Measurements from ENCODE around the gene CDV3.

The CDV3 gene

GRCh38 chr3:133606342-133606741 lies 32.9 kb downstream of the CDV3 start:
- Mint-ChIP-seq H3K36me3 (ENCODE audit: low read depth) (peaks cover 77% of the 10 kb centered on the region), H3K9me3 (no peaks in the 10 kb centered on the region), H3K27ac (no peak overlapping the region), H3K4me1 (no peaks in the 10 kb centered on the region), H3K4me3 (no peak overlapping the region), H3K27me3 (ENCODE audit: low read depth, poor library complexity) (no peaks in the 10 kb centered on the region)
- no peak for DNase-seq
- TF ChIP-seq CTCF (IDR thresholded peaks at IDR 0.05), result no peak

- no peak overlapping the region for H3K4me3 Mint-ChIP-seq
- no peak overlapping the region for H3K27ac Mint-ChIP-seq
- no peaks in the 10 kb centered on the region for H3K4me1 Mint-ChIP-seq
- no peak for DNase-seq
- no peak for TF ChIP-seq CTCF (IDR thresholded peaks at IDR 0.05)
- H3K36me3 Mint-ChIP-seq (ENCODE audit: low read depth), result peaks cover 76% of the 10 kb centered on the region
- no peaks in the 10 kb centered on the region for H3K9me3 Mint-ChIP-seq
- H3K27me3 Mint-ChIP-seq (ENCODE audit: low read depth, poor library complexity), result no peaks in the 10 kb centered on the region
These were observed 33.4 kb downstream of the CDV3 start for GRCh38 chr3:133606902-133607301.

GRCh38 chr3:133607816-133608215 lies 34.3 kb downstream of the CDV3 start:
- Mint-ChIP-seq H3K36me3 (ENCODE audit: low read depth) (peaks cover 75% of the 10 kb centered on the region), H3K4me3 (no peak overlapping the region), H3K9me3 (no peaks in the 10 kb centered on the region), H3K27ac (no peak overlapping the region), H3K4me1 (no peaks in the 10 kb centered on the region), H3K27me3 (ENCODE audit: low read depth, poor library complexity) (no peaks in the 10 kb centered on the region)
- no peak for TF ChIP-seq CTCF (IDR thresholded peaks at IDR 0.05)
- no peak for DNase-seq

GRCh38 chr3:133608388-133608787 lies 34.9 kb downstream of the CDV3 start:
- Mint-ChIP-seq H3K27me3 (ENCODE audit: low read depth, poor library complexity) (no peaks in the 10 kb centered on the region), H3K4me3 (no peak overlapping the region), H3K9me3 (no peaks in the 10 kb centered on the region), H3K4me1 (no peaks in the 10 kb centered on the region), H3K36me3 (ENCODE audit: low read depth) (peaks cover 74% of the 10 kb centered on the region), H3K27ac (no peak overlapping the region)
- no peak for DNase-seq
- no peak for TF ChIP-seq CTCF (IDR thresholded peaks at IDR 0.05)

- no peak overlapping the region for H3K4me3 Mint-ChIP-seq
- H3K27ac Mint-ChIP-seq, result no peak overlapping the region
- no peak for TF ChIP-seq CTCF (IDR thresholded peaks at IDR 0.05)
- no peaks in the 10 kb centered on the region for H3K27me3 Mint-ChIP-seq (ENCODE audit: low read depth, poor library complexity)
- DNase-seq, result no peak
- H3K36me3 Mint-ChIP-seq (ENCODE audit: low read depth), result peaks cover 68% of the 10 kb centered on the region
- no peaks in the 10 kb centered on the region for H3K9me3 Mint-ChIP-seq
- no peaks in the 10 kb centered on the region for H3K4me1 Mint-ChIP-seq
These were observed 36.5 kb downstream of the CDV3 start for GRCh38 chr3:133610031-133610430.

- DNase-seq, result no peak
- no peak overlapping the region for H3K27ac Mint-ChIP-seq
- TF ChIP-seq CTCF (IDR thresholded peaks at IDR 0.05), result no peak
- no peaks in the 10 kb centered on the region for H3K4me1 Mint-ChIP-seq
- no peaks in the 10 kb centered on the region for H3K27me3 Mint-ChIP-seq (ENCODE audit: low read depth, poor library complexity)
- H3K4me3 Mint-ChIP-seq, result no peak overlapping the region
- peaks cover 73% of the 10 kb centered on the region for H3K36me3 Mint-ChIP-seq (ENCODE audit: low read depth)
- no peaks in the 10 kb centered on the region for H3K9me3 Mint-ChIP-seq
These were observed 38.0 kb downstream of the CDV3 start for GRCh38 chr3:133611534-133611933.

Data from nephron progenitor cell (in vitro differentiated cells).